8988T (cell line): ENCODE data around the gene SKP1.
"Not testable (repeated sequence)": the region's sequence is repeated elsewhere in the genome, so short reads cannot be mapped to it uniquely, and the experiment has no call there.

Experiments used
- DNase-seq: peaks from one replicate; pipeline ENCODE4 v3.0.0; 2011

The SKP1 gene

DNA sequence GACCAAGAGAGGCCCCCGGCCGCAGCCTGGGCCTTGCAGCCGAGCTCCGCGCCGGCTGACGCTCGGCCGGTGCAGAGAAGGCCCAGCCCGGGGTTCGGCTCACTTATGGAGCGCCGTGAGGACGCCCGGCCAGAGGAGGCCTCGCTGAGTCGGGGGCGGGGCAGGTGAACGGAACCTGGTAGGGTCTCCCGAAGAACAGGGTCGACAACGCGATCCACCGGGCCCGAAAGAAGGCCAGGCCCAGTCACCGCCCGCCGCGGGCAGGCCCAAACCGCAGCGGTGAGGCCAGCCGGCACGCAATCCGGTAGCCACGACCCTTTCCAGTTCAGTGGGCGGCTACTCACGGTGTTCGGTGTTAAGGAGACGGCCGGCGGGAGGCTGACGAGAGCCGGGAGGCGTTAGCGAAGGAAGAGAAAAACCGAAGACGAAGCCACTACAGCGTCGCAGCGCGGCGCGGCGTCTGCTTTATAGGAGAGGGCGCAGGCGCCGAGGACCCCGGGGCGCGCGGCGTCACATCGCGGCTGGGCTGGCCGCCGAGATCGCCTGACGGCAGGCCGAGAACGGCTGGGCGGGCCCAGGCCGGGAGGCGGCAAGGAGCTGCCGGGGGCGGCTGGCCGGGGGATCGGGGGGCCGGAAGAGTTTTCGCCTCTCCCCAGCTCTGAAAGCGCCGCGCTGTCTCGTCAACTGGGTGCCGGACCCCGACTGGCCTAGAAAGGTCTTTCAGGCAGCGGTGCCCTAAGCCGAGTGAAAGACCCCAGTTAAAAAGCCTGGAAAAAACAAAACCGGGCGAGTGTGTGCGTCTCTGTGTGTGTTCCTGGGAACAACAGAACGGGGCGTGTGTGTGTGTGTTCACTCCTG is at the start of gene SKP1:
Gene SKP1, minus strand, starts transcription at position 440 of the 858 bp plus-strand sequence. CDS start 2,928 bp downstream, outside the sequence.
- peak; percentile 59 for DNase-seq

- peak; percentile 76 for DNase-seq
Observed at GRCh38 chr5:134225780-134226440, 49.2 kb upstream of the SKP1 start, which contains the start of gene PPP2CA. PPP2CA (minus strand) TSS chr5:134226073; CDS start chr5:134225861, 212 bp downstream.

GRCh38 chr5:134224888-134225779 is 48.4 kb upstream of the SKP1 start:
- no peak for DNase-seq

GRCh38 chr5:134223406-134224248 is 46.9 kb upstream of the SKP1 start:
- DNase-seq: no peak

DNA sequence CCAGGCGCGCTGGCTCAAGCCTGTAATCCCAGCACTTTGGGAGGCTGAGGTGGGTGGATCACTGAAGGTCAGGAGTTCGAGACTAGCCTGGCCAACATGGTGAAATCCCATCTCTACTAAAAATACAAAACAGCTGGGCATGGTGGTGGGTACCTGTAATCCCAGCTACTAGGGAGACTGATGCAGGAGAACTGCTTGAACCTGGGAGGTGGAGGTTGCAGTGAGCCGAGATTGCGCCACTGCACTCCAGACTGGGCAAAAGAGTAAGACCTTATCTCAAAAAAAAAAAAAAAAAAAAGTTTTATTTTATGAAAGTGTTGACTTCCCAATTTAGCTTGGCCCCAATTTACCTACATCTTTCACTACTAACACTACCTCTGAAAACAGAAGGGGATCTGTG is 44.9 kb upstream of the SKP1 start:
- not testable (repeated sequence) for DNase-seq

DNA sequence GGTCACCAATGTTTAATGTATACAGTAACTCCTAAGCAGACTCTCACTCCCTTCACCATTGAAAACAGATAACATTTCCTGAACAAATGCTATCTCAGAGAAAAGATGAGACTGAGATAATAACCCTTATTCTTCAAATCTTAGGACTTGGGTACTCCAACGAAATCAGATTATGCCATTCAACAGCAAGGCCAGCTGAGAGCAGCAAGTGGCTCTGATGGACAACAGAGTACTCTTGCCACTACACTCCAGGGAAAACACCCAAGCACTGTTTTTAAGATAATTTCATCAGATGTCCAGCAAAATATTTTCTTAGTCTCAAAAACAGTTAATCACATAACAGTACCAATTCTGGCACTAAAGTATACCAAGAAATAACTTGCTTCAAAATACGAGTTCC is 39.0 kb upstream of the SKP1 start:
- no peak for DNase-seq

- DNase-seq: not testable (repeated sequence)
Observed at GRCh38 chr5:134211263-134212031, 34.7 kb upstream of the SKP1 start.

GRCh38 chr5:134209477-134210245 is 32.9 kb upstream of the SKP1 start:
- DNase-seq: no peak

DNA sequence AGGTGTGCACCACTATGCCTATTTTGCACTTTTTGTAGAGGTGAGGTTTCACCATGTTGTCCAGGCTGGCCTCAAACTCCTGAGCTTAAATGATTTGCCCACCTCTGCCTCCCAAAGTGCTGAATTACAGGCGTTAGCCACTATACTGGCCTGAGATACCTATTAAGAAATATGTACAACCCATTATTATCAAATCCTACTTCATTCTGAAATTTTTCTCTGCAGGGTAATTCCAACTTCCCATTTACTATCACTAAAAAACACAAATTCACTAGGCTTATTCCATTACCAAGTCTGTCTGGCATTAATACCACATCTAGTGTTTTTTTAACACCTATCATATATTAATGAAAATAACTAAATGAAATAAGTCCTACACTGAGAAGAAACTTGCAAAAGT is 30.9 kb upstream of the SKP1 start:
- DNase-seq: no peak

GRCh38 chr5:134206627-134207160 is 29.9 kb upstream of the SKP1 start:
- no peak for DNase-seq

DNA sequence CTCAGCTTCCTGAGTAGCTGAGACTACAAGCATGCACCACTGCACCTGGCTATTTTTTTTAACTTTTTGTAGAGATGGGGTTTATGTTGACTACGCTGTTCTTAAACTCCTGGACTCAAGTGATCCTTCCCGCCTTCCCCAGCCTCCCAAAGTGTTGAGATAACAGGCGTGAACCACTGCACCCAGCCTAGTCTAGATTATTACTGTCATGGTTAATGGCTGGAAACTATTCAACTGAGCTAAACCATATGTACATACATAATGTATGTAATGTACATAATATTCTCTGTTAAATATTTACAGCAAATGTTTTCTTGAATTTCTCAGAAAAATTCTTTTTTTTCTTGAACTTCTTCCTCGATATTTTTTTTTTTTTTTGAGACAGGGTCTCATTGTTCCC is 27.8 kb upstream of the SKP1 start:
- no peak for DNase-seq

GRCh38 chr5:134203630-134204029 is 26.9 kb upstream of the SKP1 start:
- DNase-seq: no peak

DNA sequence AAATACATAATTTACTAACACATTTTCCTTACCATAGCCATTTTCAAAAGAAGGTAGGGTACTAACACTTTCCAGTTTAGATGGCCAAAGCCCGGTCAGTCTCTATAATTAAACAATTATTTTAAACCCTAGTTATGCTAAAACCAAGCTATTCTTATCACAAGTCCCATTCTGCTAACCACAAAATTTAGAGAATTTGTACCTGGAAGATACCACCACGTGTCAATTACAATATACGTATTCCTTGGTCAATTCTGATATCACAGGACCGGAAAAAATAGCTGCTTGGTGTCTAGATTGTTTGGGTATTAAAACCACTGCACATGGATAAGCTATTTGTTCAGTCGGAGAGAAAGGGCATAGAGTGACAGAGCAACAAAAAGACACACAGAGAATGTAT is 18.9 kb upstream of the SKP1 start:
- no peak for DNase-seq

GRCh38 chr5:134189031-134189430 is 12.3 kb upstream of the SKP1 start:
- DNase-seq: no peak

GRCh38 chr5:134188092-134188491 is 11.3 kb upstream of the SKP1 start:
- no peak for DNase-seq

DNA sequence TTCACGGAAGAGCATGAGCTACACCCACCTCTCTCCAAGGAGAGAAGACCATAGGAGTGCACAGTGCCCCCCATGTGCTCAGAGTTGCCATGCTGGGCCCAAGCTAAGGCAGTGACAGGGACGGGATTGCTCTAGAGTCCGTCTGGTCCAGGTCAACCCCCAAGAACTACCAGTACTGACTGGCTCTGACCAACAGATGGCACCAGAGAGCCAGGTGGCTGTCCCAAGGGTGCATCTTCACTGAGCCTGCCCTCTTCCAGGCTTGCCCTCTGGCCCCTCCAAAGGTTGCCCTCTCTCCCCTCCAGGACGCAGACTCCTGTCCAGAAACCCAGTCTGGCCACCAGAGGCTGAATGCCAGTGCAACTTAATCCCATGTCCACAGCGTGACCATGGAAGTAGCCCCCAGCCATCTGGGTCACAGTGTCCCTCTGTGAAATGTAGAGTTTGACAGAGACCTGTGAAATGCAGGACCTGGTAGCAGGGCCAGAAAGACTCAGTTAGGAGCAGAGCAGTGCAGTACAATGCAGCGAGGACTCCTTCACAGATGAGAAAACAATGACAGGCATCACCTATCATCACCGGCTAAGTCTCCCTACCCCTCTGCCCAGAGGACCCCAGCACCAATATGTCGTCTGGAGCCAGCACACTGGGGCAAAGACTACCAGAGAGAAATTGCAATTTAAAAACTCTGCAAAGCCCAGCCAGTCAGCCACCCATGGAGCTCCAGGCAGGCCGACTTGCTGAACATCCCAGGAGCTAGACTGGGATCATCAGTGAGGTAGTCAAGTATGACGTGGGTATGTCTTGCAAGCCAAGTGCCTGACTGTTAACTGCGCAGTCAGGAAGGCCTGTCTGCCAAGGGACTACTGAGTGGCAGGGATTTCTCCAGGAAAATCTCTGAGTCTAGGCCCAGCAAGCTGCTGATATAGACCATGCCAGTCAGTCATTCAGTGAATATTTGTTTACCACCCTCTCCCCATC is 7.7 kb upstream of the SKP1 start:
- DNase-seq: peak; percentile 68

GRCh38 chr5:134183481-134183880 is 6.7 kb upstream of the SKP1 start:
- DNase-seq: no peak

DNA sequence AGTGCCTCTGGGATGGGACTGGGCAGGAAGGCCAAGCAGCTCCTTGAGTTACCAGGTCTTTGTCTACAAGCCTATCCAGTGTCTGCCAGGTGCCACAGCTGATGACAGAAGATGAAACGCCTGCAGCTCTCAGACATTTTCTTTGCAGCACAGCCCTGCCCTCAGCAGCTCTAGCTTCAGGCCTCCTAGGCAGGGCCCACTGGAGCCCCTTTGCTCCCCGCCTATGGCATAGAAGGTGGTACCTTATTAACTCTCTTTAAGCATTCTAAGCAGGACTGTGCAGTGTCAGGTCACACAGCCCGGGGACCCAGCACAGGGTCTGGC is 1.3 kb upstream of the SKP1 start:
- DNase-seq: no peak
